Activated T-helper 17 cell treated with anti-CD3 and anti-CD28 coated beads, Interleukin-2, amount 50 U/mL, for 72 hours (primary cell): ENCODE data around the gene HINFP. TPM values are rescaled to one million over a fixed set of nuclear protein-coding genes. Genes with fewer than 3 reads are reported as not detected.
A peak's percentile ranks its signal among the peaks of the same experiment; 100 is the strongest.
"Not testable (repeated sequence)": the region's sequence is repeated elsewhere in the genome, so short reads cannot be mapped to it uniquely, and the experiment has no call there.

Experiments used
- ATAC-seq: fragments of 150-1000 bp; cut with Tn5 transposase; replicated peaks from 2 replicates; pipeline ENCODE4 v1.10.0; 2021; ENCODE audit warnings: mild to moderate bottlenecking, moderate library complexity
- H3K27ac Mint-ChIP-seq: one replicate; pipeline ENCODE4 v1.8.0; 2022; ENCODE audit warnings: mixed read lengths
- H3K27me3 Mint-ChIP-seq: one replicate; pipeline ENCODE4 v1.8.0; 2022; ENCODE audit warnings: mixed read lengths
- H3K36me3 Mint-ChIP-seq: one replicate; pipeline ENCODE4 v1.8.0; 2022; ENCODE audit warnings: low read depth, mild to moderate bottlenecking, mixed read lengths
- H3K4me1 Mint-ChIP-seq: one replicate; pipeline ENCODE4 v1.8.0; 2022; ENCODE audit warnings: mixed read lengths
- H3K4me3 Mint-ChIP-seq: one replicate; pipeline ENCODE4 v1.8.0; 2022; ENCODE audit warnings: mild to moderate bottlenecking, mixed read lengths
- H3K9me3 Mint-ChIP-seq: one replicate; pipeline ENCODE4 v1.8.0; 2022; ENCODE audit warnings: mixed read lengths
- total RNA-seq, 2 donors: library from RNA; stranded (reverse); gene quantifications; one replicate each; pipeline ENCODE4 v1.2.3, GENCODE V29; 2022

The HINFP gene
- total RNA-seq, 2 donors from 2014 or later, result 41.6 to 47.5 TPM

GRCh38 chr11:119092880-119093842 is 28.2 kb upstream of the HINFP start:
- peak overlapping the region; percentile 93 for H3K4me3 Mint-ChIP-seq
- no peak for ATAC-seq

GRCh38 chr11:119093942-119094815 is 27.2 kb upstream of the HINFP start:
- H3K4me3 Mint-ChIP-seq, result peak overlapping the region; percentile 93
- peak overlapping the region; percentile 86 for H3K27ac Mint-ChIP-seq
- H3K27me3 Mint-ChIP-seq, result no peaks in the 10 kb centered on the region
- H3K4me1 Mint-ChIP-seq, result peaks cover 22% of the 10 kb centered on the region
- H3K9me3 Mint-ChIP-seq, result no peaks in the 10 kb centered on the region
- peaks cover 82% of the 10 kb centered on the region for H3K36me3 Mint-ChIP-seq
- peak; percentile 15 for ATAC-seq

More at GRCh38 chr11:119092880-119093842, 28.2 kb upstream of the HINFP start:
- peak overlapping the region; percentile 86 for H3K27ac Mint-ChIP-seq
- H3K4me1 Mint-ChIP-seq, result peaks cover 13% of the 10 kb centered on the region
- H3K27me3 Mint-ChIP-seq, result no peaks in the 10 kb centered on the region
- no peaks in the 10 kb centered on the region for H3K9me3 Mint-ChIP-seq
- H3K36me3 Mint-ChIP-seq, result peaks cover 72% of the 10 kb centered on the region

GRCh38 chr11:119094816-119095065 is 26.6 kb upstream of the HINFP start:
- H3K36me3 Mint-ChIP-seq, result peaks cover 86% of the 10 kb centered on the region
- peak; percentile 51 for ATAC-seq
- H3K4me3 Mint-ChIP-seq, result peak overlapping the region; percentile 93
- no peaks in the 10 kb centered on the region for H3K9me3 Mint-ChIP-seq
- H3K27me3 Mint-ChIP-seq, result no peaks in the 10 kb centered on the region
- peaks cover 24% of the 10 kb centered on the region for H3K4me1 Mint-ChIP-seq
- peak overlapping the region; percentile 86 for H3K27ac Mint-ChIP-seq

- ATAC-seq, result peak; percentile 90
- no peaks in the 10 kb centered on the region for H3K27me3 Mint-ChIP-seq
- H3K9me3 Mint-ChIP-seq, result no peaks in the 10 kb centered on the region
- H3K27ac Mint-ChIP-seq, result peak overlapping the region; percentile 86
- H3K4me3 Mint-ChIP-seq, result peak overlapping the region; percentile 93
- H3K4me1 Mint-ChIP-seq, result peaks cover 29% of the 10 kb centered on the region
- H3K36me3 Mint-ChIP-seq, result peaks cover 86% of the 10 kb centered on the region
Observed at GRCh38 chr11:119095066-119095880, 26.1 kb upstream of the HINFP start.

DNA sequence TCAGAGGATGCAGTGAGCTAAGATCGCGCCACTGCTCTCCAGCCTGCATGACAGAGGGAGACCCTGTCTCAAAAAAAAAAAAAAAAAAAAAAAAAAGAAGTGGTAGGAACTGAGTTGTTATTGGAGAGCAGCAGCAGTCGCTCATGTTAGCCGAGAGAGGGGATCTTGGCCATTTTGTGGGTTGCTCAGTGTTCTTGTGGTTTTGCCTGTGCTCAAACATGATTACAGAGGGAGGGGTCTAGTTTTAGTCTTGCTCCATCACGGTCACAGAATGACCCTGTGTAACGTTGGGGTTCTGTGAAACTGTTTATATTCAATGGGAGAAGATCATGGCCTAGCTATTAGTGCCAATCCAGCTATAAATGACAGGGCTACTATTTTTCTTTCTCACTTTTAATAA is 21.7 kb upstream of the HINFP start:
- Mint-ChIP-seq H3K9me3 (no peaks in the 10 kb centered on the region), H3K4me1 (peaks cover 22% of the 10 kb centered on the region), H3K36me3 (peaks cover 55% of the 10 kb centered on the region), H3K27me3 (no peaks in the 10 kb centered on the region), H3K4me3 (peak overlapping the region; percentile 84), H3K27ac (peak overlapping the region; percentile 96)
- no peak for ATAC-seq

GRCh38 chr11:119100246-119100970 is 21.0 kb upstream of the HINFP start:
- no peaks in the 10 kb centered on the region for H3K27me3 Mint-ChIP-seq
- H3K36me3 Mint-ChIP-seq, result peaks cover 48% of the 10 kb centered on the region
- H3K9me3 Mint-ChIP-seq, result no peaks in the 10 kb centered on the region
- peaks cover 22% of the 10 kb centered on the region for H3K4me1 Mint-ChIP-seq
- H3K4me3 Mint-ChIP-seq, result peak overlapping the region; percentile 84
- peak overlapping the region; percentile 96 for H3K27ac Mint-ChIP-seq
- no peak for ATAC-seq

DNA sequence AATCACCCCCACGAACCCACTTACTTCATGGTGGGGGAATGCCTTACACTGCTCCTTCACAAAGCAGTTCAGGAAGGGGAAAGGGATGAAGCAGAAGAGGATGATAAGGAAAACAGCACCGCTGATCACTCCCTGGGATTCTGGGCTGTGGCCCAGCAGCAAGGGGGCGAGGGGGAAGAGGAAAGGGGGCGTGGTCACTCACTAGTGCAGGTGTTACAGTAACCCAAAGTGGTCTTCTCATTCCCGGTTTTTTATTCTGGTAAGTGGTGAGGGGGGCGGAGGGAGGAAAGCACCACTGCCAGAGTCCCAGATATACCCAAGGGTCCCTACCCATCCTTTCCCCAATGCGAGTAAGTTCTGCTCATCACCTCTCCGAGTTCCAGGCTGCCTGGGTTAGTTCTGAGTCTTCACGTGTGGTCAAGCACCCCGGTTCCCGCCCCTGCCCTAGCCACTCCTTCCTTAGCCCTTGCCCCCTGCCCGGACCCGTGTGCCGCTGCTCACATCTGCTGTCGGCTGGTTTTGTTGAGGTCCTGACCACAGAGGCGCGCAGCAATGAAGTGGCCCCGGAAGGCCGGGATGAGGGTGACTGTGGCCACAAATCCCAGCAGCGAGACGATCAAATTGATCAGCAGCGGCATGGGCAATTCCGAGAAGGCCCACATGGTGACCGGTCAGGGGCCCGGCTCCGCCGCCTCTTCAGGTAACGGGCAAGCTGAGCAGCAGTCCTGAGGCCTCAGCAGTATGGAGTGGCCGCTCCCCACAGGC is 20.2 kb upstream of the HINFP start:
- H3K27ac Mint-ChIP-seq, result peak overlapping the region; percentile 96
- no peaks in the 10 kb centered on the region for H3K9me3 Mint-ChIP-seq
- peaks cover 44% of the 10 kb centered on the region for H3K36me3 Mint-ChIP-seq
- H3K27me3 Mint-ChIP-seq, result no peaks in the 10 kb centered on the region
- H3K4me3 Mint-ChIP-seq, result peak overlapping the region; percentile 84
- ATAC-seq, result peak; percentile 42
- peaks cover 22% of the 10 kb centered on the region for H3K4me1 Mint-ChIP-seq

- no peaks in the 10 kb centered on the region for H3K9me3 Mint-ChIP-seq
- no peaks in the 10 kb centered on the region for H3K27me3 Mint-ChIP-seq
- H3K4me1 Mint-ChIP-seq, result peaks cover 22% of the 10 kb centered on the region
- H3K36me3 Mint-ChIP-seq, result peaks cover 37% of the 10 kb centered on the region
- peak; percentile 88 for ATAC-seq
- peak within 1 kb of the TSS; percentile 96 for H3K27ac Mint-ChIP-seq
- peak within 1 kb of the TSS; percentile 84 for H3K4me3 Mint-ChIP-seq
Observed at GRCh38 chr11:119101759-119102423, 19.5 kb upstream of the HINFP start, which contains the start of gene DPAGT1. Gene DPAGT1 (minus strand): TSS chr11:119101853. CDS start chr11:119101655, 198 bp downstream.

- Mint-ChIP-seq H3K4me1 (peaks cover 19% of the 10 kb centered on the region), H3K4me3 (peak overlapping the region; percentile 84), H3K36me3 (peaks cover 26% of the 10 kb centered on the region), H3K27ac (peak overlapping the region; percentile 96)
- not testable (repeated sequence) for H3K9me3 Mint-ChIP-seq, H3K27me3 Mint-ChIP-seq, ATAC-seq
Observed at GRCh38 chr11:119103161-119103664, 18.2 kb upstream of the HINFP start.

GRCh38 chr11:119103793-119104192 is 17.6 kb upstream of the HINFP start:
- peaks cover 18% of the 10 kb centered on the region for H3K4me1 Mint-ChIP-seq
- no peaks in the 10 kb centered on the region for H3K27me3 Mint-ChIP-seq
- H3K9me3 Mint-ChIP-seq, result no peaks in the 10 kb centered on the region
- no peak for ATAC-seq
- H3K4me3 Mint-ChIP-seq, result peak overlapping the region; percentile 84
- peak overlapping the region; percentile 96 for H3K27ac Mint-ChIP-seq
- peaks cover 26% of the 10 kb centered on the region for H3K36me3 Mint-ChIP-seq

DNA sequence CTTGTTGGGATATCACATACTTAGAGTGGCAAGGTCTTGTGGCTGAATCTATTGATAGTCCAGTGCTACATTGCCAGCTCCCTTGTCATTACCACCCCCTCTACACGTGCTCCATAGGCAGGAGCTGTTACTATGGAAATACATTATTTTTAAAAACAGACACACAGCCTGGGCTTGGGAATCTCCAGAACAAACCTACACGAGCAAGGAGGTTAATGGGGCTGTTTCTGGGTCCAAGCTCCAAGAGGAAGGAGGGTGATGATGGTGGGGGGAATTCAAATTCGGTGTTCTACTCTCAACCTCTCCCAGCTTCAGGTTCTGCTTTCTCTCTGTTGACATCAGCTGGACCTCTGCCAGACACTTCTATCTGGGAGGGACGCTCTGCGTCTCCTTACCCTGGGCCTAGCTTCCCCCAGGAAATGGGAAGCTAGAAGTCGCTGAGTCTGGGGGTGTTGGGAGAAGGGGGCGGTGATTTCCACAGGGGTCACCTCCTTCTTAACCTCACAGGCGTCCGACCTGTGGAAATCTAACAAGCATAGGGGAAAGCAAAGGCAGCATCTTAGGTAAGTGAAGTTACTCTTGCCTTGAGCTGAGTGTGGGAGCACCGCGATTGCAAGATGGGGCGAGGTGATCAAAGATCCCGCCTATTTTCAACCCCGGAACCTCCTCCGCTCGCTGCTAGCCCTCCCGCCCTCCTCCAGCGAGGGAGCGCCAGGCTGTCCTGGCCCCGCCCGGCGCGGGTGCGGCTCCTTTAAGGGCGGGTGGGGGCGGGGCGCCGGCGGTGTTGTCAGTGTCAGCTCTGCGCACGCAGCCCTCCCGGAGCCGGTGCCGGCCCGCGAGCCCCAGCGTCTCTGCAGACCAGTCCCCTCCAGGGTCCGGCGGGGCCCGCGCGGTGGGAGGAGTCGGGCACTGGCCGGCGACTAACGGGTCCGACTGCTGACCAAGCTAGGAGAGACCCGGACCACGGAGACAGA is 14.5 kb upstream of the HINFP start, which contains the start of gene C2CD2L:
Gene C2CD2L (plus strand): TSS at position 781 of the 974 bp plus-strand sequence. CDS start 398 bp downstream, outside the sequence.
- Mint-ChIP-seq H3K4me1 (peaks cover 14% of the 10 kb centered on the region), H3K27me3 (no peaks in the 10 kb centered on the region), H3K36me3 (peaks cover 31% of the 10 kb centered on the region), H3K4me3 (peak within 1 kb of the TSS; percentile 98), H3K9me3 (no peaks in the 10 kb centered on the region), H3K27ac (peak within 1 kb of the TSS; percentile 95)
- peak; percentile 90 for ATAC-seq
